H9 (cell line): ENCODE measurements around the gene IL1B. TPM values are rescaled to one million over a fixed set of nuclear protein-coding genes. Genes with fewer than 3 reads are reported as not detected.

Source experiments
- DNase-seq: peaks from one replicate; pipeline ENCODE4 v3.0.0-alpha.2; 2017
- H2AFZ ChIP-seq: one replicate; pipeline ENCODE4 v1.6.1; 2013; ENCODE audit warnings: mild to moderate bottlenecking, low read length, control low read depth, moderate library complexity
- H2AK5ac ChIP-seq: 2 replicates; pipeline ENCODE4 v1.6.1; 2013; ENCODE audit warnings: low read length, control low read depth, mixed read lengths; ENCODE audit not compliant: insufficient read length
- H2BK120ac ChIP-seq: one replicate; pipeline ENCODE4 v1.6.1; 2013; ENCODE audit warnings: low read depth, mild to moderate bottlenecking, low read length, control low read depth, inconsistent platforms; ENCODE audit not compliant: poor library complexity, severe bottlenecking
- H2BK12ac ChIP-seq: 2 replicates; pipeline ENCODE4 v1.6.1; 2013; ENCODE audit warnings: low read length, control low read depth, mixed read lengths, low read depth; ENCODE audit not compliant: insufficient read length
- H2BK15ac ChIP-seq: 2 replicates; pipeline ENCODE4 v1.6.1; 2013; ENCODE audit warnings: low read depth, low read length, control low read depth
- H2BK20ac ChIP-seq: one replicate; pipeline ENCODE4 v1.6.1; 2013; ENCODE audit warnings: low read depth, mild to moderate bottlenecking, low read length, control low read depth, inconsistent platforms; ENCODE audit not compliant: poor library complexity, severe bottlenecking
- H2BK5ac ChIP-seq: 2 replicates; pipeline ENCODE4 v1.6.1; 2013; ENCODE audit warnings: low read length, control low read depth, mixed read lengths; ENCODE audit not compliant: insufficient read length
- H3K14ac ChIP-seq: 2 replicates; pipeline ENCODE4 v1.6.1; 2013; ENCODE audit warnings: low read length, control low read depth; ENCODE audit not compliant: insufficient read depth
- H3K18ac ChIP-seq: 2 replicates; pipeline ENCODE4 v1.6.1; 2013; ENCODE audit warnings: low read depth, mild to moderate bottlenecking, mixed read lengths, low read length, control low read depth; ENCODE audit not compliant: insufficient read length
- H3K23ac ChIP-seq: 2 replicates; pipeline ENCODE4 v1.6.1; 2013; ENCODE audit warnings: low read length, control low read depth, mixed read lengths, low read depth; ENCODE audit not compliant: insufficient read length
- H3K23me2 ChIP-seq: 2 replicates; pipeline ENCODE4 v1.6.1; 2013; ENCODE audit warnings: low read depth, mild to moderate bottlenecking, mixed read lengths, low read length, control low read depth; ENCODE audit not compliant: insufficient read length, poor library complexity, severe bottlenecking
- H3K27ac ChIP-seq: 2 replicates; pipeline ENCODE4 v1.5.1; 2013; ENCODE audit warnings: low read length, control low read depth, mixed read lengths, low read depth; ENCODE audit not compliant: insufficient read length
- H3K27me3 ChIP-seq: 2 replicates; pipeline ENCODE4 v1.6.1; 2013; ENCODE audit warnings: low read length, control low read depth, inconsistent platforms; ENCODE audit not compliant: insufficient read depth
- H3K4ac ChIP-seq: 2 replicates; pipeline ENCODE4 v1.6.1; 2013; ENCODE audit warnings: low read depth, mild to moderate bottlenecking, control low read depth, inconsistent platforms, low read length, moderate library complexity
- H3K4me1 ChIP-seq: 2 replicates; pipeline ENCODE4 v1.6.1; 2013; ENCODE audit warnings: low read length, control low read depth, inconsistent platforms; ENCODE audit not compliant: insufficient read depth
- H3K4me2 ChIP-seq: 2 replicates; pipeline ENCODE4 v1.6.1; 2013; ENCODE audit warnings: low read length, control low read depth, mixed read lengths; ENCODE audit not compliant: insufficient read length, insufficient read depth
- H3K56ac ChIP-seq: 2 replicates; pipeline ENCODE4 v1.6.1; 2013; ENCODE audit warnings: low read depth, mild to moderate bottlenecking, mixed read lengths, low read length, control low read depth; ENCODE audit not compliant: insufficient read length
- H3K79me1 ChIP-seq: 2 replicates; pipeline ENCODE4 v1.6.1; 2013; ENCODE audit warnings: low read depth, mild to moderate bottlenecking, moderate library complexity, low read length, control low read depth, inconsistent platforms; ENCODE audit not compliant: insufficient read depth, poor library complexity, severe bottlenecking
- H3K79me2 ChIP-seq: 2 replicates; pipeline ENCODE4 v1.6.1; 2013; ENCODE audit warnings: low read length, control low read depth, inconsistent platforms; ENCODE audit not compliant: insufficient read depth
- H3K9ac ChIP-seq: 2 replicates; pipeline ENCODE4 v1.6.1; 2013; ENCODE audit warnings: low read length, control low read depth, mixed read lengths; ENCODE audit not compliant: insufficient read length; ENCODE audit errors: extremely low read depth
- H3K9me3 ChIP-seq: one replicate; pipeline ENCODE4 v1.6.1; 2013; ENCODE audit warnings: low read depth, low read length, inconsistent platforms; ENCODE audit not compliant: control insufficient read depth
- H3T11ph ChIP-seq: one replicate; pipeline ENCODE4 v1.6.1; 2013; ENCODE audit warnings: mild to moderate bottlenecking, low read length, control low read depth, inconsistent platforms
- H4K20me1 ChIP-seq: one replicate; pipeline ENCODE4 v1.6.1; 2013; ENCODE audit not compliant: control insufficient read depth, insufficient read length, insufficient read depth
- H4K5ac ChIP-seq: 2 replicates; pipeline ENCODE4 v1.6.1; 2013; ENCODE audit warnings: low read depth, mild to moderate bottlenecking, mixed read lengths, low read length, control low read depth; ENCODE audit not compliant: insufficient read length
- H4K8ac ChIP-seq: replicated peaks from 2 replicates; pipeline ENCODE4 v1.6.1; 2013; ENCODE audit warnings: low read length, control low read depth, mixed read lengths, low read depth; ENCODE audit not compliant: insufficient read length
- H4K91ac ChIP-seq: 2 replicates; pipeline ENCODE4 v1.6.1; 2013; ENCODE audit warnings: low read depth, mild to moderate bottlenecking, moderate library complexity, mixed read lengths, low read length, control low read depth; ENCODE audit not compliant: insufficient read length
- H3K27ac Mint-ChIP-seq, 3 experiments: 2 replicates in 2 of 3; 3 replicates in 1 of 3; pipeline ENCODE4 v1.8.0; 2020 to 2021; ENCODE audit warnings: mixed read lengths in 3 of 3, mild to moderate bottlenecking in 1 of 3, moderate library complexity in 1 of 3
- H3K27me3 Mint-ChIP-seq: 2 replicates; pipeline ENCODE4 v1.8.0; 2021; ENCODE audit warnings: low read depth, mild to moderate bottlenecking, moderate library complexity, mixed read lengths
- H3K36me3 Mint-ChIP-seq, 3 experiments: 2 replicates in 2 of 3; 3 replicates in 1 of 3; pipeline ENCODE4 v1.8.0; 2020 to 2021; ENCODE audit warnings: low read depth in 3 of 3, mixed read lengths in 3 of 3; ENCODE audit not compliant: insufficient read depth in 1 of 3
- H3K4me1 Mint-ChIP-seq, 2 experiments: 2 replicates each; pipeline ENCODE4 v1.8.0; 2020; ENCODE audit warnings: mixed read lengths in 2 of 2
- H3K4me3 Mint-ChIP-seq, 2 experiments: 2 replicates in 1 of 2; 3 replicates in 1 of 2; pipeline ENCODE4 v1.8.0; 2020 to 2021; ENCODE audit warnings: mild to moderate bottlenecking in 2 of 2, mixed read lengths in 2 of 2, moderate library complexity in 1 of 2
- H3K9me3 Mint-ChIP-seq, 2 experiments: 2 replicates in 1 of 2; 3 replicates in 1 of 2; pipeline ENCODE4 v1.8.0; 2020; ENCODE audit warnings: mild to moderate bottlenecking in 2 of 2, mixed read lengths in 2 of 2, moderate library complexity in 1 of 2
- total RNA-seq: library from RNA; stranded (reverse); gene quantifications from 2 replicates; pipeline ENCODE4 v1.2.1, GENCODE V29; 2021
- TF ChIP-seq, protein P1 (sequence below): fragments of 200-600 bp; sonication (generic); conservative IDR thresholded peaks from 3 replicates; pipeline ENCODE4 v1.8.0; 2021; ENCODE audit warnings: antibody characterized with exemption, mild to moderate bottlenecking

The IL1B gene
- total RNA-seq, 1 experiment from 2014 or later, result not detected

DNA sequence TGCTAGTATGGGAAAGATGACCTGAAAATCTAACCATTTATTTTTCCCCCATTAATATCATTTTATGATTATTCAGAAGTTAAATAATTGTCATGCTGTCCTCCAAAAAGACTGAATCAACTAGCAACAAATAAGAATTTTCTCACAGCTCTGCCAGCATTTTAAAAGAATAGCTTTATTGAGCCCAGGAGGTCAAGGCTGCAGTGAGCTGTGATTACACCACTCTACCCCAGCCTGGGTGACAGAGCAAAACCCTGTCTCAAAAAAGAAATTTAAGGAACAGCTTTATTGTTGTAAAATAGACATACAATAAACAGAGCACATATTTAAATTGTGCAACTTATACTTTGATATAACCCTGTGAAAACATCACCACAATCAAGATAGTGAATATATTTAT, 27.5 kb downstream of the IL1B start:
- no peak overlapping the region for H2BK120ac ChIP-seq
- no peak overlapping the region for H3K18ac ChIP-seq
- no peak overlapping the region for H2BK15ac ChIP-seq
- H3T11ph ChIP-seq, result no peak overlapping the region
- no peaks in the 10 kb centered on the region for H3K79me1 ChIP-seq
- H3K23me2 ChIP-seq, result no peaks in the 10 kb centered on the region
- H4K91ac ChIP-seq, result no peak overlapping the region
- Mint-ChIP-seq H3K9me3 (peaks cover 0 to 3% of the 10 kb centered on the region in 2 experiments; a peak in 1 of 5 replicates), H3K4me1 (peaks cover 36 to 38% of the 10 kb centered on the region in 2 experiments), H3K27ac (no peak overlapping the region; a peak in 2 of 7 replicates), H3K36me3 (peaks cover 0 to 8% (median 0%) of the 10 kb centered on the region in 3 experiments; a peak in 4 of 7 replicates), H3K27me3 (no peaks in the 10 kb centered on the region), H3K4me3 (no peak overlapping the region)
- H2BK5ac ChIP-seq, result no peak overlapping the region
- H3K79me2 ChIP-seq, result no peaks in the 10 kb centered on the region
- H3K14ac ChIP-seq, result no peak overlapping the region
- H2AK5ac ChIP-seq, result no peak overlapping the region
- no peaks in the 10 kb centered on the region for H4K20me1 ChIP-seq
- H3K4ac ChIP-seq, result no peak overlapping the region
- H3K4me1 ChIP-seq, result peaks cover 7% of the 10 kb centered on the region; the same call in 1 of the 2 replicates
- H4K5ac ChIP-seq, result no peak overlapping the region
- H2BK20ac ChIP-seq, result no peak overlapping the region
- H3K9me3 ChIP-seq, result no peaks in the 10 kb centered on the region
- no peak overlapping the region for H2AFZ ChIP-seq
- no peaks in the 10 kb centered on the region for H3K27me3 ChIP-seq
- H3K23ac ChIP-seq, result no peak overlapping the region
- no peak overlapping the region for H3K4me2 ChIP-seq
- TF ChIP-seq, protein P1, sequence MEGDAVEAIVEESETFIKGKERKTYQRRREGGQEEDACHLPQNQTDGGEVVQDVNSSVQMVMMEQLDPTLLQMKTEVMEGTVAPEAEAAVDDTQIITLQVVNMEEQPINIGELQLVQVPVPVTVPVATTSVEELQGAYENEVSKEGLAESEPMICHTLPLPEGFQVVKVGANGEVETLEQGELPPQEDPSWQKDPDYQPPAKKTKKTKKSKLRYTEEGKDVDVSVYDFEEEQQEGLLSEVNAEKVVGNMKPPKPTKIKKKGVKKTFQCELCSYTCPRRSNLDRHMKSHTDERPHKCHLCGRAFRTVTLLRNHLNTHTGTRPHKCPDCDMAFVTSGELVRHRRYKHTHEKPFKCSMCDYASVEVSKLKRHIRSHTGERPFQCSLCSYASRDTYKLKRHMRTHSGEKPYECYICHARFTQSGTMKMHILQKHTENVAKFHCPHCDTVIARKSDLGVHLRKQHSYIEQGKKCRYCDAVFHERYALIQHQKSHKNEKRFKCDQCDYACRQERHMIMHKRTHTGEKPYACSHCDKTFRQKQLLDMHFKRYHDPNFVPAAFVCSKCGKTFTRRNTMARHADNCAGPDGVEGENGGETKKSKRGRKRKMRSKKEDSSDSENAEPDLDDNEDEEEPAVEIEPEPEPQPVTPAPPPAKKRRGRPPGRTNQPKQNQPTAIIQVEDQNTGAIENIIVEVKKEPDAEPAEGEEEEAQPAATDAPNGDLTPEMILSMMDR, result no peak
- no peak overlapping the region for H2BK12ac ChIP-seq
- DNase-seq, result no peak
- no peak overlapping the region for H3K27ac ChIP-seq
- H3K9ac ChIP-seq, result no peak overlapping the region
- H4K8ac ChIP-seq, result no peak overlapping the region
- H3K56ac ChIP-seq, result no peak overlapping the region
